Measurements from ENCODE around the gene ZBTB25.

The ZBTB25 gene

DNA sequence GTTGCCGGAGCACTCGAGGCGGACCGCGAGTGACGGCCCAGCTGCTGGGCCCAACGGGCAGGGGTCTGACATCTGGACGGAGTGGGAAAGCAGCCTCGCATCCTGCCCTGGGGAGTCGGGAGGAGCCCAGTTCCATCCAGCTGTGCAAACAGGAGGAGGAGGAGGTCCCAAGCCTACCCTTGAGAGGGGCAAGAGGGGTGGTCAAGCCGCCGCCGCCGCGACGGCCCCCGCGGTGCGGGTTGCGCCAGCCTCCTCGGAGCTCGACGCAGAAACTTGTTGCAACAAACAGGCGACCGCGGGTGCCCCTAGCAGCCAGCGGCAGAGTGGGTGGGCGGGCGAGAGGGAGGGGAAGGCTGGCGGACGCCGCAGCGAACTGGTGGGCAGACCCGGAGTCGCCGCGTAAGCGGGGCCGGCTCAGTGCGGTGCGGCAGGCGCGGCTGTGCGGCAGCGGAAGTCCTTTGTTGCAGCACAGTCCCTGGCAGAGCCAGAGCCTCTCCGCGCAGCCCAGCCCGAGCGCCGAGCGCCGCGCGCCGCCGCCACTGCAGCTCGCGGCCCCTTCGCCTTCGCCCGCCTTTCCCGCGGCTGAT lies 765 bp upstream of the ZBTB25 start, which contains the start of gene ZBTB1:
TSS of gene ZBTB1 (plus strand) at position 461 of the 587 bp plus-strand sequence. CDS start 16,735 bp downstream, outside the sequence.
- H3K27ac ChIP-seq: peak within 1 kb of the TSS; percentile 97
- H2AFZ ChIP-seq: peak within 1 kb of the TSS; percentile 99
- H3K9ac ChIP-seq: peak within 1 kb of the TSS; percentile 84
- no peaks in the 10 kb centered on the region for H3K9me3 ChIP-seq (ENCODE audit: control insufficient read depth, low read length)
- no peaks in the 10 kb centered on the region for H3K27me3 ChIP-seq (ENCODE audit: control insufficient read depth, insufficient read depth, low read length)
- peaks cover 26% of the 10 kb centered on the region for H3K4me1 ChIP-seq
- H3K4me2 ChIP-seq (ENCODE audit: low read length): peak within 1 kb of the TSS; percentile 93
- TF ChIP-seq CTCF (IDR thresholded peaks at IDR 0.05): no peak
- no peaks in the 10 kb centered on the region for H3K36me3 ChIP-seq (ENCODE audit: control insufficient read depth, insufficient read depth, low read length)
- peak within 1 kb of the TSS; percentile 89 for H3K4me3 ChIP-seq (ENCODE audit: low read depth, low read length)
- peaks cover 25% of the 10 kb centered on the region for H3K79me2 ChIP-seq

DNA sequence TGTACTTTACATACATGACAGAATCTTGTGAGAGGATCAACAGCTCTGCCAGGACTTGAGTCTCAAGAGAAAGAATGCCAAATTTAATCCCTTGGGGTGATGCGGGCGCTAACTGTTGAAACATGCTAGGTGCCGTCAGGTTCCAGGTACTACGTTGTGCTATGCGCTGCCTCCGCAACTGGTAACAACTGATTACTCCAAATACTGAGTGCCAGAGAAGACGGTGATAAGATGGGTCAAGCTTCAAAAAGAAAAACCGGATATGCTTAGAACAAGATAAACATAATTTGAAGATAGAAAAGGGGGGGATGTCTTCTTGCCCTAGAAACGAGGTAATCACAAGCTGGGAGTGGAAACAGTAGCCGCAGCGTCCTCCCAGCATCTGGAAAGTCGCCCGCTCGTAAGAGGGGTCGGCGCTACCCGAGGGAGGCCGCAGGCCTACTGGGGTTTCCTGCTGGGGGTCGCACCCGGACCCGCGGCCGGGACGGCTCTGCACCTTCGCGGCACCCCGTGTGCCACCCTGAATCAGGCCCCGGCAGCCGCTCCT lies 678 bp downstream of the ZBTB25 start:
- H3K4me2 ChIP-seq (ENCODE audit: low read length): peak overlapping the region; percentile 93
- peaks cover 28% of the 10 kb centered on the region for H3K79me2 ChIP-seq
- peak overlapping the region; percentile 74 for H3K9ac ChIP-seq
- H3K4me3 ChIP-seq (ENCODE audit: low read depth, low read length): peak overlapping the region; percentile 89
- no peaks in the 10 kb centered on the region for H3K36me3 ChIP-seq (ENCODE audit: control insufficient read depth, insufficient read depth, low read length)
- H2AFZ ChIP-seq: peak overlapping the region; percentile 99
- no peaks in the 10 kb centered on the region for H3K9me3 ChIP-seq (ENCODE audit: control insufficient read depth, low read length)
- TF ChIP-seq CTCF (IDR thresholded peaks at IDR 0.05): no peak
- H3K27ac ChIP-seq: peak overlapping the region; percentile 97
- no peaks in the 10 kb centered on the region for H3K27me3 ChIP-seq (ENCODE audit: control insufficient read depth, insufficient read depth, low read length)
- peaks cover 26% of the 10 kb centered on the region for H3K4me1 ChIP-seq

DNA sequence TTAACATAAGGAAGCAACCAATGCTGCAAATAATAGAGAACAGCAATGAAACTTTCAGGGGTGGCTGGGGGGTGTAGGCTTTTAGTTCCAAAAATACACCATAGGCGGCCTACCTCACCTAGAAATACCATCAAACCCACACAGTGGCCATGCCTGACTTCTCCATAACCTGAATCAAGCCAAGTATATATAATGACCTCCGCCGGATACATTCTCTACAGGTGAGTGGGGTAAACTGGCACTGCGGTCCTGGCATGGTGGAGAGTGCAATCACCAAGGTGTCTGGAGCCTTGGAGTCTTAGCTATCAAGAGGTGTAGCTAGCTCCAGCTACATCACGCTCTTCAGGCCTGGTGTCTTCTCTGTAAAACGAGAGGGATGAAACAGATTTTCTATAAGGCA lies 1.2 kb downstream of the ZBTB25 start:
- Histone ChIP-seq H3K79me2 (peaks cover 26% of the 10 kb centered on the region), H2AFZ (peak overlapping the region; percentile 99), H3K4me1 (peaks cover 26% of the 10 kb centered on the region), H3K36me3 (ENCODE audit: control insufficient read depth, insufficient read depth, low read length) (no peaks in the 10 kb centered on the region), H3K4me3 (ENCODE audit: low read depth, low read length) (peak overlapping the region; percentile 89), H3K9me3 (ENCODE audit: control insufficient read depth, low read length) (no peaks in the 10 kb centered on the region), H3K9ac (no peak overlapping the region), H3K4me2 (ENCODE audit: low read length) (peak overlapping the region; percentile 93), H3K27me3 (ENCODE audit: control insufficient read depth, insufficient read depth, low read length) (no peaks in the 10 kb centered on the region), H3K27ac (peak overlapping the region; percentile 97)
- no peak for TF ChIP-seq CTCF (IDR thresholded peaks at IDR 0.05)

- peaks cover 25% of the 10 kb centered on the region for H3K79me2 ChIP-seq
- H3K4me2 ChIP-seq (ENCODE audit: low read length): peak overlapping the region; percentile 93
- H3K36me3 ChIP-seq (ENCODE audit: control insufficient read depth, insufficient read depth, low read length): no peaks in the 10 kb centered on the region
- peak overlapping the region; percentile 97 for H3K27ac ChIP-seq
- H2AFZ ChIP-seq: peak overlapping the region; percentile 67
- no peak overlapping the region for H3K4me3 ChIP-seq (ENCODE audit: low read depth, low read length)
- H3K27me3 ChIP-seq (ENCODE audit: control insufficient read depth, insufficient read depth, low read length): no peaks in the 10 kb centered on the region
- no peak for TF ChIP-seq CTCF (IDR thresholded peaks at IDR 0.05)
- H3K9ac ChIP-seq: no peak overlapping the region
- no peaks in the 10 kb centered on the region for H3K9me3 ChIP-seq (ENCODE audit: control insufficient read depth, low read length)
- H3K4me1 ChIP-seq: peaks cover 29% of the 10 kb centered on the region
Observed at GRCh38 chr14:64501411-64502171, 2.0 kb downstream of the ZBTB25 start.

Measured in parathyroid adenoma (tissue), 2 donors.